ENCODE measurements around the gene SUN3. TPM values are rescaled to one million over a fixed set of nuclear protein-coding genes. Genes with fewer than 3 reads are reported as not detected.

The SUN3 gene
- total and polyA plus RNA-seq, 5 donors from 2014 or later: not detected

- Mint-ChIP-seq H3K27me3 (no peaks in the 10 kb centered on the region), H3K36me3 (peaks cover 66% of the 10 kb centered on the region), H3K4me3 (peak overlapping the region in 1 of 4 donors; percentile 19), H3K9me3 (no peaks in the 10 kb centered on the region), H3K4me1 (peaks cover 9 to 50% (median 40%) of the 10 kb centered on the region in 4 donors), H3K27ac (peak overlapping the region in 1 of 3 donors; percentile 3)
- no peaks in the 10 kb centered on the region for H3K9me3 ChIP-seq (ENCODE audit: control insufficient read depth in 2 of 2, low read length in 2 of 2)
- H3K4me3 ChIP-seq (ENCODE audit: low read depth, low read length): no peak overlapping the region
- no peaks in the 10 kb centered on the region for H3K27me3 ChIP-seq (ENCODE audit: control insufficient read depth, insufficient read depth, low read length)
- no peak overlapping the region for H3K27ac ChIP-seq (ENCODE audit: insufficient read depth, low read length, poor library complexity, severe bottlenecking)
- peaks cover 11% of the 10 kb centered on the region for H3K4me1 ChIP-seq (ENCODE audit: control insufficient read depth, insufficient read depth, low read length, poor library complexity, severe bottlenecking)
- peaks cover 77% of the 10 kb centered on the region for H3K36me3 ChIP-seq (ENCODE audit: control insufficient read depth, insufficient read depth, low read length)
- DNase-seq (no peak), ATAC-seq (ENCODE audit: low read depth in 2 of 2) (no peak)
Observed at GRCh38 chr7:47973739-47974138, 55.2 kb downstream of the SUN3 start.

DNA sequence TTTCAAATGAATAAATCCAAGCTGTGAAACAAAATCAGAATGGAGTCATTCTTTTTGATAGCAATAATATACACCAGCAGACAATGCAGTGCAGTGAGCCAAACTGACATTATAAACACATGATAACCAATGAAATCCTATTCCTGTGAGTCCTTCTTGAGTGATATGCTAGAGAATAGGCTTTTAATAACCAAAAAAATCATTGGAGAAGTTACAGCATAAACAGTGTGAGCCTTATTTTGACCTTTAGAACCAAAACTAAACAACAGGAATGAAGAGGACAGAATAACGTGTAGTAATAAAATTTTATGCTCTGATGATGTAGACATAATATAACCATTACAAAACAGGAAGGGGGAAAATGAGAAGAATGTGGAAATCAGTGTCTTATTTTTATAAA, 58.1 kb downstream of the SUN3 start:
- Histone ChIP-seq H3K4me3 (ENCODE audit: low read depth, low read length) (no peak overlapping the region), H3K27ac (ENCODE audit: insufficient read depth, low read length, poor library complexity, severe bottlenecking) (no peak overlapping the region), H3K27me3 (ENCODE audit: control insufficient read depth, insufficient read depth, low read length) (no peaks in the 10 kb centered on the region), H3K4me1 (ENCODE audit: control insufficient read depth, insufficient read depth, low read length, poor library complexity, severe bottlenecking) (peaks cover 2% of the 10 kb centered on the region), H3K36me3 (ENCODE audit: control insufficient read depth, insufficient read depth, low read length) (peaks cover 83% of the 10 kb centered on the region), H3K9me3 (ENCODE audit: control insufficient read depth in 2 of 2, low read length in 2 of 2) (no peaks in the 10 kb centered on the region)
- no peaks in the 10 kb centered on the region for H3K9me3 Mint-ChIP-seq
- no peaks in the 10 kb centered on the region for H3K27me3 Mint-ChIP-seq
- H3K4me1 Mint-ChIP-seq: peaks cover 9 to 39% (median 34%) of the 10 kb centered on the region in 4 donors
- ATAC-seq (ENCODE audit: low read depth in 2 of 2): no peak
- peaks cover 66% of the 10 kb centered on the region for H3K36me3 Mint-ChIP-seq
- peak overlapping the region in 1 of 3 donors; percentile 7 for H3K27ac Mint-ChIP-seq
- no peak for DNase-seq
- no peak overlapping the region for H3K4me3 Mint-ChIP-seq

- Mint-ChIP-seq H3K36me3 (peaks cover 65% of the 10 kb centered on the region), H3K27me3 (no peaks in the 10 kb centered on the region), H3K4me3 (no peak overlapping the region), H3K4me1 (peaks cover 9 to 35% (median 33%) of the 10 kb centered on the region in 4 donors), H3K27ac (peak overlapping the region in 2 of 3 donors; percentile 69 to 78), H3K9me3 (no peaks in the 10 kb centered on the region)
- Histone ChIP-seq H3K4me3 (ENCODE audit: low read depth, low read length) (no peak overlapping the region), H3K27ac (ENCODE audit: insufficient read depth, low read length, poor library complexity, severe bottlenecking) (no peak overlapping the region), H3K27me3 (ENCODE audit: control insufficient read depth, insufficient read depth, low read length) (no peaks in the 10 kb centered on the region), H3K4me1 (ENCODE audit: control insufficient read depth, insufficient read depth, low read length, poor library complexity, severe bottlenecking) (no peaks in the 10 kb centered on the region), H3K36me3 (ENCODE audit: control insufficient read depth, insufficient read depth, low read length) (peaks cover 86% of the 10 kb centered on the region), H3K9me3 (ENCODE audit: control insufficient read depth in 2 of 2, low read length in 2 of 2) (no peaks in the 10 kb centered on the region)
- peak; percentile 64 to 66 for ATAC-seq (ENCODE audit: low read depth in 2 of 2)
- peak; percentile 16 to 67 (median 29) for DNase-seq
Observed at GRCh38 chr7:47968847-47969774, 59.8 kb downstream of the SUN3 start.

GRCh38 chr7:47967708-47968107, 61.2 kb downstream of the SUN3 start:
- no peak overlapping the region for H3K4me3 ChIP-seq (ENCODE audit: low read depth, low read length)
- H3K27me3 Mint-ChIP-seq: no peaks in the 10 kb centered on the region
- peaks cover 67% of the 10 kb centered on the region for H3K36me3 Mint-ChIP-seq
- no peak overlapping the region for H3K27ac Mint-ChIP-seq
- peaks cover 81% of the 10 kb centered on the region for H3K36me3 ChIP-seq (ENCODE audit: control insufficient read depth, insufficient read depth, low read length)
- no peak overlapping the region for H3K4me3 Mint-ChIP-seq
- no peaks in the 10 kb centered on the region for H3K9me3 ChIP-seq (ENCODE audit: control insufficient read depth in 2 of 2, low read length in 2 of 2)
- no peaks in the 10 kb centered on the region for H3K27me3 ChIP-seq (ENCODE audit: control insufficient read depth, insufficient read depth, low read length)
- no peak for ATAC-seq (ENCODE audit: low read depth in 2 of 2)
- no peaks in the 10 kb centered on the region for H3K9me3 Mint-ChIP-seq
- no peaks in the 10 kb centered on the region for H3K4me1 ChIP-seq (ENCODE audit: control insufficient read depth, insufficient read depth, low read length, poor library complexity, severe bottlenecking)
- no peak overlapping the region for H3K27ac ChIP-seq (ENCODE audit: insufficient read depth, low read length, poor library complexity, severe bottlenecking)
- DNase-seq: no peak
- peaks cover 9 to 28% (median 26%) of the 10 kb centered on the region in 4 donors for H3K4me1 Mint-ChIP-seq

DNA sequence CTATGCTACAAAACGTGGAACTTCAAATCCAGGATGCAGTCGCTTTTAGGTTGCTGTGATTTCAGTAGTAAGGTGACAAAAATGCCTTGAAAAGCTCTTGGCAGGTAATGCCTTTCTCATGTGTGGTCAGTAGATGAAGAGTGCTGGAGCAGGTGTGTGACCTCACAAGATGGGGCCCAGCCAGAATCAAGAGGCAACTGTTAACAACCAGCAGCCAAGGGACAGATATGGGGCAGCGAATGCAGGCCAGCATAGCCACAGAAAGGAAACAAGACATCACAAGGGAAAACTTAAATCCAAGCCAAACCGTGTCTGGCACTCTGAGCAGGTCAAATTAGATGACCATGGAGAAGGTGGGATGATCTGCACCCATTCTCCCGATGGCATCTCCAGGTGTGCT, 61.8 kb downstream of the SUN3 start:
- Mint-ChIP-seq H3K4me3 (no peak overlapping the region), H3K9me3 (no peaks in the 10 kb centered on the region), H3K4me1 (peaks cover 9 to 27% (median 23%) of the 10 kb centered on the region in 4 donors), H3K27ac (peak overlapping the region in 2 of 3 donors; percentile 42 to 72), H3K36me3 (peaks cover 64% of the 10 kb centered on the region), H3K27me3 (no peaks in the 10 kb centered on the region)
- DNase-seq (no peak), ATAC-seq (ENCODE audit: low read depth in 2 of 2) (no peak)
- Histone ChIP-seq H3K4me3 (ENCODE audit: low read depth, low read length) (no peak overlapping the region), H3K36me3 (ENCODE audit: control insufficient read depth, insufficient read depth, low read length) (peaks cover 81% of the 10 kb centered on the region), H3K4me1 (ENCODE audit: control insufficient read depth, insufficient read depth, low read length, poor library complexity, severe bottlenecking) (no peaks in the 10 kb centered on the region), H3K9me3 (ENCODE audit: control insufficient read depth in 2 of 2, low read length in 2 of 2) (no peaks in the 10 kb centered on the region), H3K27ac (ENCODE audit: insufficient read depth, low read length, poor library complexity, severe bottlenecking) (no peak overlapping the region), H3K27me3 (ENCODE audit: control insufficient read depth, insufficient read depth, low read length) (no peaks in the 10 kb centered on the region)

DNA sequence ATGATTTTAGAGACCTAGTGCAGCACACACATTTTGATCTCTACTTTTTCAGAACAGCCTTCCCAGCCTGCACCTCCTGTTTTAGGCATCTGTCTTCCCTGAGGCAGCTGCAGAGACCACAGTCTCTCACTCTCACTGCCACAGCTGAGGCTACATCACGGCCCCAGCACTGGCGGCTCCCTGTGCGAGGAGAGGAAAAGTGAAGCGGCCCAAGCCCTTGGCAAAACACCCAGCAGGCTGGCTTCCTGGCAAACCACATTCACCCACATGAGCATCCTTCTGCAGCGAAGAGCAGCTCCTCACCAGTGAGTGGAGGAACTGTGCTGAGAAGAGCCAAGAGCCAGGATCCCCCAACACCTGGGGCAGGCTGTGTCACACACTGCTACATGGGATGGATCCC, 63.5 kb downstream of the SUN3 start:
- H3K27ac ChIP-seq (ENCODE audit: insufficient read depth, low read length, poor library complexity, severe bottlenecking): no peak overlapping the region
- H3K27me3 ChIP-seq (ENCODE audit: control insufficient read depth, insufficient read depth, low read length): no peaks in the 10 kb centered on the region
- Mint-ChIP-seq H3K4me3 (no peak overlapping the region), H3K4me1 (peaks cover 10 to 20% (median 17%) of the 10 kb centered on the region in 4 donors), H3K27ac (no peak overlapping the region), H3K9me3 (no peaks in the 10 kb centered on the region), H3K36me3 (peaks cover 66% of the 10 kb centered on the region), H3K27me3 (no peaks in the 10 kb centered on the region)
- H3K4me3 ChIP-seq (ENCODE audit: low read depth, low read length): no peak overlapping the region
- no peaks in the 10 kb centered on the region for H3K9me3 ChIP-seq (ENCODE audit: control insufficient read depth in 2 of 2, low read length in 2 of 2)
- H3K36me3 ChIP-seq (ENCODE audit: control insufficient read depth, insufficient read depth, low read length): peaks cover 81% of the 10 kb centered on the region
- DNase-seq: no peak
- H3K4me1 ChIP-seq (ENCODE audit: control insufficient read depth, insufficient read depth, low read length, poor library complexity, severe bottlenecking): no peaks in the 10 kb centered on the region
- ATAC-seq (ENCODE audit: low read depth in 2 of 2): no peak

DNA sequence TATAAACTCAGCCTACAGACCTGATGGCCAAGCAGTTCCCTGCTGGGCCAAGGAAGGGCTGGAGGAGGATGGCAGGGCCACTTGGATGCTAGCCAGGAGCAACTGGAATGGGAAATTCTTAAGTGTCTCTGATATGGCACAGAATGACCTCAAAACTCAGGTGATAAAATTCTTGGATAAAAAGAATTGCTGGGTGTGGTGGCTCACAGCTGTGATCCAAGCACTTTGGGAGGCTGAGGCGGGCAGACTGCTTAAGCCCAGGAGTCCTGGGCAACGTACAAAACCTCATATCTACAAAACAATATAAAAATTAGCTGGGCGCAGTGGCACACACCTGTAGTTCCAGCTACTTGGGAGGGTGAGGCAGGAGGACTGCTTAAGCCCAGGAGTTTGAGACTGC, 66.6 kb downstream of the SUN3 start:
- Mint-ChIP-seq H3K4me3 (peak overlapping the region in 1 of 4 donors; percentile 64), H3K36me3 (peaks cover 57% of the 10 kb centered on the region)

More for the DNA sequence above, 66.6 kb downstream of the SUN3 start:
- Mint-ChIP-seq H3K27ac (peak overlapping the region in 1 of 3 donors; percentile 35), H3K4me1 (peaks cover 6 to 15% (median 9%) of the 10 kb centered on the region in 4 donors), H3K9me3 (no peaks in the 10 kb centered on the region), H3K27me3 (no peaks in the 10 kb centered on the region)
- no peak overlapping the region for H3K4me3 ChIP-seq (ENCODE audit: low read depth, low read length)
- ATAC-seq (ENCODE audit: low read depth in 2 of 2) (no peak), DNase-seq (no peak)
- no peak overlapping the region for H3K27ac ChIP-seq (ENCODE audit: insufficient read depth, low read length, poor library complexity, severe bottlenecking)
- H3K4me1 ChIP-seq (ENCODE audit: control insufficient read depth, insufficient read depth, low read length, poor library complexity, severe bottlenecking): no peaks in the 10 kb centered on the region
- H3K27me3 ChIP-seq (ENCODE audit: control insufficient read depth, insufficient read depth, low read length): no peaks in the 10 kb centered on the region
- H3K36me3 ChIP-seq (ENCODE audit: control insufficient read depth, insufficient read depth, low read length): peaks cover 62% of the 10 kb centered on the region
- H3K9me3 ChIP-seq (ENCODE audit: control insufficient read depth in 2 of 2, low read length in 2 of 2): no peaks in the 10 kb centered on the region
